Measurements from ENCODE around the gene MTR. TPM values are rescaled to one million over a fixed set of nuclear protein-coding genes. Genes with fewer than 3 reads are reported as not detected.

Gene MTR
- total RNA-seq, 2 donors from 2014 or later, result 18.8 to 48.7 TPM

DNA sequence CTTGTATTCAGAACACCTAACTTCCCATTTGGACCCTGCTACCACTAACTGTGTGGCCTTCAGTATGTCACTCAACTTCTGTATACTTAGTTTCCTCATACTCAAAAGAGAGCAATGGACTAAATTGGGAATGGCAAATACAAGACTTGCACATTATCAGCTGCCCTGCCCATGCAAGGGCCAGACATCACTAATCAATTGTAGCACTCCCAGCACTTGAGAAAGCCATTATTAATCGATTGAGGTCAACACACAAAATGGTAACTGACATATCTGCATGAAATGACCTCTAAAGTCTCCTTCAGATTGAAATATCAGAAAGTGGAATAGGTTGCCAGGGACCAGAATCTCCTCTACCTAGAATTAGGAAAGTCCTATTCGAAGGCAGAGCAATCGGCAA lies 149.9 kb downstream of the MTR start:
- Histone ChIP-seq H3K27ac (no peak overlapping the region), H3K9me3 (no peaks in the 10 kb centered on the region), H3K36me3 (no peaks in the 10 kb centered on the region), H3K4me3 (no peak overlapping the region), H3K27me3 (replicated peaks; ENCODE audit: insufficient read depth) (no peaks in the 10 kb centered on the region), H3K4me1 (replicated peaks) (no peaks in the 10 kb centered on the region)
- TF ChIP-seq POLR2AphosphoS5 (IDR thresholded peaks at IDR 0.05) (no peak), POLR2A (IDR thresholded peaks at IDR 0.05) (no peak)
- TF ChIP-seq, protein P1, sequence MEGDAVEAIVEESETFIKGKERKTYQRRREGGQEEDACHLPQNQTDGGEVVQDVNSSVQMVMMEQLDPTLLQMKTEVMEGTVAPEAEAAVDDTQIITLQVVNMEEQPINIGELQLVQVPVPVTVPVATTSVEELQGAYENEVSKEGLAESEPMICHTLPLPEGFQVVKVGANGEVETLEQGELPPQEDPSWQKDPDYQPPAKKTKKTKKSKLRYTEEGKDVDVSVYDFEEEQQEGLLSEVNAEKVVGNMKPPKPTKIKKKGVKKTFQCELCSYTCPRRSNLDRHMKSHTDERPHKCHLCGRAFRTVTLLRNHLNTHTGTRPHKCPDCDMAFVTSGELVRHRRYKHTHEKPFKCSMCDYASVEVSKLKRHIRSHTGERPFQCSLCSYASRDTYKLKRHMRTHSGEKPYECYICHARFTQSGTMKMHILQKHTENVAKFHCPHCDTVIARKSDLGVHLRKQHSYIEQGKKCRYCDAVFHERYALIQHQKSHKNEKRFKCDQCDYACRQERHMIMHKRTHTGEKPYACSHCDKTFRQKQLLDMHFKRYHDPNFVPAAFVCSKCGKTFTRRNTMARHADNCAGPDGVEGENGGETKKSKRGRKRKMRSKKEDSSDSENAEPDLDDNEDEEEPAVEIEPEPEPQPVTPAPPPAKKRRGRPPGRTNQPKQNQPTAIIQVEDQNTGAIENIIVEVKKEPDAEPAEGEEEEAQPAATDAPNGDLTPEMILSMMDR (IDR thresholded peaks at IDR 0.05), result no peak
- 95% methylated on average over 3 of the region's 3 CpGs for WGBS
- DNase-seq (ENCODE audit: low spot score), result no peak
- intact Hi-C loops (cut with DNase I), result no loop called here

DNA sequence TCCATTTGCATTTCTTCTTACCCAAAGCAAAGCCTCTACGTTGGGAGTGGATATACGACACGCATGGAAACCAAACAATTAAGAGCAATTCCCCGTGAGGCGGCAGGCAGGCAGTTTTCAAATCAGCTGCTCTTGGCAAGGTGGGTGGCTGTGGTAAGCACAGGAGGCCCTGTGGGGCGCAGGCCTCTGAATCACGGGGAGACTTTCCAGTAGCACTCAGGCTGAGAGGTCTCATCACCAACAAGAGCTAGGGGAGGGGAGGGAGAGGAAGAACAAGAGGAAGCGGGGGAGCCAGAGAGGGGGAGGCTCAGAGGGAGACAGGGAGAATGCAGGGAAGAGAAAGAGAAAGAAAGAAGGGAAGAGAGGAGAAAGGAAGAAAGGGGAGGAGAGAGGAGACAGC lies 152.7 kb downstream of the MTR start:
- no peak for DNase-seq (ENCODE audit: low spot score)
- Histone ChIP-seq H3K36me3 (no peaks in the 10 kb centered on the region), H3K27ac (no peak overlapping the region), H3K4me1 (replicated peaks) (no peaks in the 10 kb centered on the region), H3K4me3 (no peak overlapping the region), H3K9me3 (no peaks in the 10 kb centered on the region), H3K27me3 (replicated peaks; ENCODE audit: insufficient read depth) (no peaks in the 10 kb centered on the region)
- intact Hi-C loops (cut with DNase I), result no loop called here
- TF ChIP-seq POLR2AphosphoS5 (IDR thresholded peaks at IDR 0.05) (no peak), POLR2A (IDR thresholded peaks at IDR 0.05) (no peak)
- TF ChIP-seq, protein P1 (IDR thresholded peaks at IDR 0.05), result no peak
- 56% methylated on average over 8 of the region's 8 CpGs for WGBS

DNA sequence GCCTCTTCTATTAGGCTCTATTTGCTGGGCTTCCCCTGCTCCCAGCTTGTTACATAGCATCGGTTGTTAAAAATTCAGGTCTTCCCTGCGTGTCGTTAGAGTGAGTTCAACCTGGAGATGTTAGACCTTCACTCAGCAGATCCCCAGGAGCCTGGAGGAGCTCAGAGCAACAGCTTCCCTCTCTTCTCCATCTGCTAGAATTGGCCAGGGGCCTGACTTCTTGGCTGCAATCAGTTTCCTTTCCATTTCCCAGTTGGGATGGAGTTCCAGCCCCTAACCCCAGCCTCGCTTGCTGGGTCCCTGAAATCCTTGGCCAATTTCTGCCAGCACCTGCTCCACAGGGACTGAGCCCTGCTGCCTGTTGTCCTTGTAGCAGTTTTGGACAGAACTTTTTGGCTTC lies 153.3 kb downstream of the MTR start:
- Histone ChIP-seq H3K4me1 (replicated peaks) (no peaks in the 10 kb centered on the region), H3K36me3 (no peaks in the 10 kb centered on the region), H3K9me3 (no peaks in the 10 kb centered on the region), H3K27me3 (replicated peaks; ENCODE audit: insufficient read depth) (no peaks in the 10 kb centered on the region), H3K4me3 (no peak overlapping the region), H3K27ac (no peak overlapping the region)
- TF ChIP-seq POLR2AphosphoS5 (IDR thresholded peaks at IDR 0.05) (no peak), POLR2A (IDR thresholded peaks at IDR 0.05) (no peak)
- TF ChIP-seq, protein P1 (IDR thresholded peaks at IDR 0.05), result no peak
- 81% methylated on average over 4 of the region's 4 CpGs for WGBS
- no peak for DNase-seq (ENCODE audit: low spot score)
- intact Hi-C loops (cut with DNase I), result no loop called here

DNA sequence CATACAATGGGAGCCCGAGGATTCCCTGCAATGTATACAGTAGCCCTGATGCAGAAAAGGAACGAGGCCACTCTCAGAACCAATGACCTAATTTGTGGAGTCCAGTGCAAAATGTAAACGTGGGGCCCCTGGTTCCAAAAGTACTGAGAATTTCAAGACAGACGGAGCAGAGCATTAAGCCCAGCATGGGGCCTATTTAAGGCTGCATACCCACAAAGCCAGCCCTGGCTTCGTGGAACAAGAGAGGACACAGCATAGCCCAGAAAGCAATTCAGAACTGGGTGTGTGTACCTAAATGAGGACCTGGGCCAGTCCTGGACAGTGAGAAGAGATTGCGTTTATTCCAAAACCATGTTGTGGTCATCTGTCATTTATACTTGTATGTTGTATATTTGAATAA lies 153.9 kb downstream of the MTR start:
- intact Hi-C loops (cut with DNase I), result no loop called here
- DNase-seq (ENCODE audit: low spot score), result no peak
- Histone ChIP-seq H3K36me3 (no peaks in the 10 kb centered on the region), H3K4me1 (replicated peaks) (no peaks in the 10 kb centered on the region), H3K9me3 (no peaks in the 10 kb centered on the region), H3K4me3 (no peak overlapping the region), H3K27ac (no peak overlapping the region), H3K27me3 (replicated peaks; ENCODE audit: insufficient read depth) (no peaks in the 10 kb centered on the region)
- TF ChIP-seq POLR2AphosphoS5 (IDR thresholded peaks at IDR 0.05), result no peak
- no peak for TF ChIP-seq POLR2A (IDR thresholded peaks at IDR 0.05)
- TF ChIP-seq, protein P1 (IDR thresholded peaks at IDR 0.05), result no peak
- 70% methylated on average over 6 of the region's 6 CpGs for WGBS

- TF ChIP-seq, protein P1 (IDR thresholded peaks at IDR 0.05), result no peak
- TF ChIP-seq POLR2A (IDR thresholded peaks at IDR 0.05), result no peak
- no peak for TF ChIP-seq POLR2AphosphoS5 (IDR thresholded peaks at IDR 0.05)
- H3K27me3 ChIP-seq (replicated peaks; ENCODE audit: insufficient read depth), result no peaks in the 10 kb centered on the region
- intact Hi-C loops (cut with DNase I), result no loop called here
- no peak overlapping the region for H3K4me3 ChIP-seq
- H3K4me1 ChIP-seq (replicated peaks), result no peaks in the 10 kb centered on the region
- no peaks in the 10 kb centered on the region for H3K9me3 ChIP-seq
- 90% methylated on average over 5 of the region's 5 CpGs for WGBS
- H3K27ac ChIP-seq, result no peak overlapping the region
- no peaks in the 10 kb centered on the region for H3K36me3 ChIP-seq
- DNase-seq (ENCODE audit: low spot score), result no peak
These were observed 155.3 kb downstream of the MTR start for GRCh38 chr1:236950365-236950764.

All from prostate gland (tissue), 2 donors.